SW480 (cell line): Measurements from ENCODE around the gene BCS1L.

Experiments
- DNase-seq: peaks from one replicate; pipeline ENCODE4 v3.0.0-alpha.2; 2016; ENCODE audit warnings: low spot score

Gene BCS1L

GRCh38 chr2:218659258-218659987 is at the start of gene BCS1L, which contains the start of gene ZNF142:
Gene BCS1L (plus strand): TSS chr2:218659683. CDS start chr2:218660988, 1,305 bp downstream.
Gene ZNF142 (minus strand): TSS chr2:218659623. CDS start chr2:218656429, 3,194 bp downstream.
- peak; percentile 93 for DNase-seq

GRCh38 chr2:218615868-218616315 is 43.6 kb upstream of the BCS1L start:
- DNase-seq, result no peak

GRCh38 chr2:218618102-218618860 is 41.2 kb upstream of the BCS1L start:
- DNase-seq, result peak; percentile 48

GRCh38 chr2:218621007-218621406 is 38.5 kb upstream of the BCS1L start:
- DNase-seq, result no peak

- DNase-seq, result no peak
Observed at GRCh38 chr2:218622606-218623365, 36.7 kb upstream of the BCS1L start.

GRCh38 chr2:218623366-218623705 is 36.1 kb upstream of the BCS1L start:
- DNase-seq, result no peak

- DNase-seq, result no peak
Observed at GRCh38 chr2:218626369-218626768, 33.1 kb upstream of the BCS1L start.

GRCh38 chr2:218627939-218628338 is 31.5 kb upstream of the BCS1L start:
- DNase-seq, result no peak

GRCh38 chr2:218631837-218632236 is 27.6 kb upstream of the BCS1L start:
- peak; percentile 27 for DNase-seq

- DNase-seq, result no peak
Observed at GRCh38 chr2:218635719-218636118, 23.8 kb upstream of the BCS1L start.

GRCh38 chr2:218638372-218638771 is 21.1 kb upstream of the BCS1L start:
- no peak for DNase-seq

- DNase-seq, result no peak
Observed at GRCh38 chr2:218642121-218642656, 17.3 kb upstream of the BCS1L start.

- no peak for DNase-seq
Observed at GRCh38 chr2:218642786-218643185, 16.7 kb upstream of the BCS1L start.

GRCh38 chr2:218643751-218644310 is 15.7 kb upstream of the BCS1L start:
- no peak for DNase-seq

GRCh38 chr2:218644721-218645120 is 14.8 kb upstream of the BCS1L start:
- no peak for DNase-seq

GRCh38 chr2:218645126-218645525 is 14.4 kb upstream of the BCS1L start:
- no peak for DNase-seq

- DNase-seq, result peak; percentile 48
Observed at GRCh38 chr2:218648088-218648786, 11.2 kb upstream of the BCS1L start.

GRCh38 chr2:218648787-218649100 is 10.7 kb upstream of the BCS1L start:
- no peak for DNase-seq

GRCh38 chr2:218655751-218656150 is 3.7 kb upstream of the BCS1L start:
- DNase-seq, result no peak

- DNase-seq, result peak; percentile 65
Observed at GRCh38 chr2:218658671-218659257, 719 bp upstream of the BCS1L start.

GRCh38 chr2:218659988-218660358 is 490 bp downstream of the BCS1L start:
- DNase-seq, result no peak
